NOMO-1 treated with dmso at 0.1 percent for 144 hours (cell line): Measurements from ENCODE around the gene CAMTA1.

Experiments
- DNase-seq: peaks from one replicate; lab custom pipeline; 2025; ENCODE audit not compliant: unreplicated experiment; lab: John Stamatoyannopoulos, UW

The CAMTA1 gene

GRCh38 chr1:7574121-7575040 is 789.1 kb downstream of the CAMTA1 start:
- DNase-seq, result no peak

GRCh38 chr1:7575041-7575400 is 789.8 kb downstream of the CAMTA1 start:
- DNase-seq, result no peak

GRCh38 chr1:7576946-7577657 is 791.8 kb downstream of the CAMTA1 start:
- no peak for DNase-seq

- DNase-seq, result no peak
These were observed 793.0 kb downstream of the CAMTA1 start for GRCh38 chr1:7578206-7578605.

GRCh38 chr1:7579016-7579415 is 793.8 kb downstream of the CAMTA1 start:
- DNase-seq, result no peak

GRCh38 chr1:7579831-7580804 is 794.9 kb downstream of the CAMTA1 start:
- no peak for DNase-seq

GRCh38 chr1:7580923-7581753 is 795.9 kb downstream of the CAMTA1 start:
- DNase-seq, result no peak

- no peak for DNase-seq
These were observed 796.7 kb downstream of the CAMTA1 start for GRCh38 chr1:7581754-7582459.

- no peak for DNase-seq
These were observed 797.3 kb downstream of the CAMTA1 start for GRCh38 chr1:7582460-7582972.

- DNase-seq, result no peak
These were observed 798.2 kb downstream of the CAMTA1 start for GRCh38 chr1:7583291-7584096.

- DNase-seq, result no peak
These were observed 798.9 kb downstream of the CAMTA1 start for GRCh38 chr1:7584157-7584556.

- no peak for DNase-seq
These were observed 799.4 kb downstream of the CAMTA1 start for GRCh38 chr1:7584643-7585042.

- DNase-seq, result no peak
These were observed 800.1 kb downstream of the CAMTA1 start for GRCh38 chr1:7585216-7585907.

GRCh38 chr1:7586031-7586941 is 801.0 kb downstream of the CAMTA1 start:
- no peak for DNase-seq

- no peak for DNase-seq
These were observed 802.0 kb downstream of the CAMTA1 start for GRCh38 chr1:7587108-7587772.

GRCh38 chr1:7587773-7588456 is 802.7 kb downstream of the CAMTA1 start:
- DNase-seq, result no peak
